HUES64 (cell line): ENCODE results near the gene PAX5.

Experiments
- H3K27ac ChIP-seq: 2 replicates; pipeline ENCODE4 v1.7.0; 2013; ENCODE audit warnings: low read depth, low read length, inconsistent platforms
- H3K27me3 ChIP-seq: 2 replicates; pipeline ENCODE4 v1.6.1; 2013; ENCODE audit warnings: mild to moderate bottlenecking, low read length; ENCODE audit not compliant: insufficient read depth
- H3K36me3 ChIP-seq: 2 replicates; pipeline ENCODE4 v1.6.1; 2013; ENCODE audit warnings: mild to moderate bottlenecking, low read length; ENCODE audit not compliant: insufficient read depth
- H3K4me1 ChIP-seq: 2 replicates; pipeline ENCODE4 v1.6.1; 2013; ENCODE audit warnings: mild to moderate bottlenecking, low read length, moderate library complexity; ENCODE audit not compliant: insufficient read depth
- H3K4me3 ChIP-seq: 2 replicates; pipeline ENCODE4 v1.5.1; 2013; ENCODE audit warnings: mild to moderate bottlenecking, low read length, moderate library complexity
- H3K9ac ChIP-seq: 2 replicates; pipeline ENCODE4 v1.6.1; 2013; ENCODE audit warnings: mild to moderate bottlenecking, low read depth, low read length
- H3K9me3 ChIP-seq: 2 replicates; pipeline ENCODE4 v1.6.1; 2013; ENCODE audit warnings: low read depth, low read length; ENCODE audit not compliant: insufficient read depth
- WGBS: fragments of 150-250, 120-280 bp; methylation state at CpG from one replicate; pipeline ENCODE4 v1.1.7; 2013; ENCODE audit warnings: missing lambda C conversion rate; 5-methylcytosine and 5-hydroxymethylcytosine counted together

Gene PAX5

GRCh38 chr9:36846621-36847020 lies 187.4 kb downstream of the PAX5 start:
- Histone ChIP-seq H3K4me3 (no peak overlapping the region), H3K36me3 (no peaks in the 10 kb centered on the region), H3K9me3 (no peaks in the 10 kb centered on the region), H3K4me1 (peaks cover 13% of the 10 kb centered on the region), H3K27me3 (no peaks in the 10 kb centered on the region), H3K27ac (no peak overlapping the region), H3K9ac (no peak overlapping the region)
- WGBS: 94% methylated on average over 8 of the region's 8 CpGs

DNA sequence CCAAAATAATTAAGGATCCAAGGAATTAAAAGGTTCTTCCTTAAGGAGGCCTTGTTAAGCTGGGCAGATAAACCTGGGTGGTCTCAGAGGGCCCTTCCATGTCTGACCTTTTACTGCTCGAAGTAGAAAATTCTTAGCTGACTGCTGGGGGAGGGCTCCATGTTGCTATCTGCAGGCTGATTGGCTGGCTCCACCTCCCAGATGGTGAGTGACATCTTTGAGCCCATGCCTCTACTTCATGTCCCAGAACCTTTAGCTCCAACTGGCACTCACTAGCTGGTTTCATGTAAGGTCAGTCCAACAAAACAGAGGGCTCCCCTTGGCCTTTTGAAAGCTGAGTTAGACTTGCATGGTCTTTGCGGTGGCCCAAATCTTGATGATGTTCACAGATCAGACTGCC lies 188.2 kb downstream of the PAX5 start:
- 93% methylated on average over 2 of the region's 2 CpGs for WGBS
- Histone ChIP-seq H3K9me3 (no peaks in the 10 kb centered on the region), H3K4me3 (no peak overlapping the region), H3K4me1 (peaks cover 21% of the 10 kb centered on the region), H3K27me3 (no peaks in the 10 kb centered on the region), H3K36me3 (no peaks in the 10 kb centered on the region), H3K9ac (no peak overlapping the region), H3K27ac (no peak overlapping the region)

- 88% methylated on average over 1 of the region's 1 CpG for WGBS
- Histone ChIP-seq H3K36me3 (no peaks in the 10 kb centered on the region), H3K4me3 (no peak overlapping the region), H3K9me3 (no peaks in the 10 kb centered on the region), H3K27ac (no peak overlapping the region), H3K9ac (no peak overlapping the region), H3K4me1 (peaks cover 22% of the 10 kb centered on the region), H3K27me3 (no peaks in the 10 kb centered on the region)
These were observed 189.1 kb downstream of the PAX5 start for GRCh38 chr9:36844961-36845360.

DNA sequence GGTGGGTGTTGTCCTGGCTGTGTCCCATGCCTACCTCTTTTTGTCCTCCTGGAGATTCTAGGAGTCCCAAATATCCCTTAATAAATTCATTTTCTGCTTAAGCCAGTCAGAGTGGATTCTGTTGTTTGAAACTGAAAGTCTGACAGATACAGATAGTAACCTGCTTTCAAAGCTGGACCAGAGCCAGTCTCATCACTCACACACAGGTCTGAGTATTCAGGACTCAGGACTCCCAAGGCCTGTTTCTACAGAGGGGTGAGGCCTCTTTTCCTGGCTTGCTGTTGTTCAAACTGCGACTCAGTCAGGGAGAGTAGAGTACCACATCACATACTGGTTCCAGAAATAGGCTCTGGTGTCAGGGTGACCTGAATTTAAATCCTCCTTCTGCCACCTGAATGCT lies 190.1 kb downstream of the PAX5 start:
- Histone ChIP-seq H3K9me3 (no peaks in the 10 kb centered on the region), H3K4me3 (no peak overlapping the region), H3K4me1 (peaks cover 22% of the 10 kb centered on the region), H3K36me3 (no peaks in the 10 kb centered on the region), H3K9ac (no peak overlapping the region), H3K27ac (no peak overlapping the region), H3K27me3 (no peaks in the 10 kb centered on the region)
- 100% methylated on average over 1 of the region's 1 CpG for WGBS

GRCh38 chr9:36842560-36843530 lies 191.2 kb downstream of the PAX5 start:
- Histone ChIP-seq H3K9ac (no peak overlapping the region), H3K9me3 (no peaks in the 10 kb centered on the region), H3K4me3 (no peak overlapping the region), H3K27me3 (no peaks in the 10 kb centered on the region), H3K4me1 (peaks cover 22% of the 10 kb centered on the region), H3K36me3 (no peaks in the 10 kb centered on the region), H3K27ac (no peak overlapping the region)
- WGBS: 80% methylated on average over 28 of the region's 28 CpGs

DNA sequence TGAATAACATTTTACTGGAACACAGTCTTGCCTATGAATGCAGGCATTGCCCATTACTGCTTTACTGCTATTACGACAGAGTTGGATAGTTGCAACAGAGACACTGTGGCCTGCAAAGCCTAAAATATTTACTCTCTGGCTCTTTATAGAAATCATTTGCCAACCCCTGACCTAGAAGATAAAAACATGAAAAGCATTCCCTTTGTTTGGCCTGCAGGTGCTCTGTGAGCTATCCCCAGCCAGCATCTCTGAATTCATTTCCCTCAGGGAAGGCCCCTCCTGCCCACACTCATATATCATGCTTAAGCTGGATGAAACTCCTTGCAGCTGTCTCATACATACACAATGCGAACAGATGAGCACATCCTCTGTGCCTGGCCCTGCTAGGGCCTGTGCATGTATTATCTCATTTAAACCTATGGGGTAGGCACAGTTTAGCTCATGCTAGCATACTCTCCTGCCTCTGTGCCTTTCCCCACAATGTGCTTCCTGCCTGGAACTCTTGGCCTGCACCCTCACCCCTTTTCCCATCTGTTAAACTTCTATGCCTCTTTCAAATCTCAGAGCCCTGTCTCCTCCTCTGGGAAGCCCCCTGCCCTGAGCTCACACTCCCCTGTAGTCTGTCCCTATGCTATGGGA lies 193.1 kb downstream of the PAX5 start:
- Histone ChIP-seq H3K4me1 (peaks cover 22% of the 10 kb centered on the region), H3K27ac (no peak overlapping the region), H3K36me3 (no peaks in the 10 kb centered on the region), H3K27me3 (no peaks in the 10 kb centered on the region), H3K9me3 (no peaks in the 10 kb centered on the region), H3K4me3 (no peak overlapping the region), H3K9ac (no peak overlapping the region)
- 94% methylated on average over 2 of the region's 2 CpGs for WGBS

DNA sequence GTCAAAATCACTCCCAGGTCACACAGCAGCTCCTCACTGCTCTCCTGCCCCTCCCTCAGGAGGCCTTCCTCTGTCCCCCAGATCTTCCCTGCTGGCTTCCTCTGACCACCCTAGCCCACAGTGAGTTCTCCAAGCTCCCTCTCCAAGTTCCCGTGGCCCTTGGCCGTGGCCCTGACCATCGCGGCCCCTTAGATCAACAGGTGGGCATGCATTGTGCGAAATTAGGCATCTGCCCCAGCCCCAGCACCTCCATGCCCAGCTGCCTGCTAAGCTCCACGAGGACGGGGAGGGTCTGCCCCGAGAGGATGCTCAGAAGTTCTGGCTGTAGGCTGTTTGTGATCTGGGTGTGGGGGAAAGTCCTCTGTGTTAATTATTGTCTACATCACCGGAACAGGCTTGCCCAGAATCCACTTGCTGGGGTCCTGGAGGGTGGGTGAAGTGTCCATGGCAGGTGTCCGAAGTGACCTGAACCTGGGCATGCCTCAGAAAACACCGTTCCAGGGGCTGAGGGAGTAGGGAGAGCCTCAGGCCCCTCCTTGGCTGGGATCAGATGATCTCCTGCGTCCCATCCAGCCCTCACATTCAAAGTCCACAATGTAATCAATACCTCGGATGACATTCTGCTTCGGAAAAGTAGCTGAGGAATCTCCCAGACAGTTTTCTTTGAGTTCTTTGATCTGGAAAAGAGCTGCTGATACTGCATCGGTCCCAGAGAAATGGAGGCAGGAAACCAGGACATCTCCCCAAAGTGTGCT lies 194.8 kb downstream of the PAX5 start:
- H3K36me3 ChIP-seq: no peaks in the 10 kb centered on the region
- H3K9me3 ChIP-seq: no peaks in the 10 kb centered on the region
- peaks cover 22% of the 10 kb centered on the region for H3K4me1 ChIP-seq
- no peaks in the 10 kb centered on the region for H3K27me3 ChIP-seq
- no peak overlapping the region for H3K27ac ChIP-seq
- H3K4me3 ChIP-seq: no peak overlapping the region
- 93% methylated on average over 15 of the region's 15 CpGs for WGBS
- H3K9ac ChIP-seq: no peak overlapping the region

DNA sequence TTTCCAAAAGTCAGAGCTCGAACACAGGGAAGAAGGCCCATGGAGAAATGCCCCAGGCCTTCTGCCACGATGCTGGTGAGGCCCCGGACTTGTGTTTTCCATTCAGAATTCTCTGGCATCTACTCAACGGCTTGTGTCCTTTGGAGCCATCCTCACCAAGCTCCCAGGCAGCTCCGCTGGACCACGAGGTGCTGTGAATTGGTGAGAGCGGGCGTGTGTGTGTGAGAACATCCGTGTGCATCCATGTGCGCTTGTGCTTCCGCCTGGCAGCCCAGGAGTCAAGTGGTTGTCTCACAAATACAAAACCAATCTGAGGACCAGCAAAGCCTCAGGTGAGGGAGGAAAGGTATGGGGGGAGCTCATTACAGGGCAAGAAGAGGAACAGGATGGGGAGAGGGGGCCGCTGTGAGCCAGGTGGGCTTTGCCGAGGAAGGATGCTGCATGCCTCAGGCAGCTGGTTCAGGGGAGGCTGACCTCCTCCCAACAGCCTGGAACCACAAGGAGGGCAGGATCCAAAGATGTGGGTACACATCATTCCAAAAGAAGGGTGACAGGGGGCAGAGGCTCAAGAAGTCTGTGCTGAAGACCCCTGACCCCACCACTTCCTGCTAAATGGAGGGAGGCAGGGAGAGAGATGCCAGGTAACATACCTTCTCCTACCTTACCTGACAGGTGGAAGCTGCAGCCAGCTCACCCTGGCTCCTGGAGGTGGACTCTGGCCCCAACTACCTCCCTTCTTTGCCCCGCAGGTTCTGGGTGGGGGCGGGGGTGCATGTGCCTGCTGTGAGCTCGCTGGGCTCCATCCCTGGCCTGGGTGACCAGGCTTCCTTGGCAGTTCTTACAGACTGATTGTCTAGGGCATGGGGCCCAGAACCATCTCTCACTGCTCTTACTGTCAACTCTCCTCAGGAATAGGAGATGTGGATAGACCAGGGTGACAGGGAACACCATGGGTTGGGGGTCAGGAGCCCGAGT lies 196.3 kb downstream of the PAX5 start:
- H3K27me3 ChIP-seq: no peaks in the 10 kb centered on the region
- WGBS: 90% methylated on average over 17 of the region's 17 CpGs
- H3K4me3 ChIP-seq: no peak overlapping the region
- peaks cover 20% of the 10 kb centered on the region for H3K4me1 ChIP-seq
- H3K36me3 ChIP-seq: no peaks in the 10 kb centered on the region
- H3K27ac ChIP-seq: no peak overlapping the region
- no peak overlapping the region for H3K9ac ChIP-seq
- no peaks in the 10 kb centered on the region for H3K9me3 ChIP-seq

GRCh38 chr9:36836486-36836885 lies 197.6 kb downstream of the PAX5 start:
- no peak overlapping the region for H3K9ac ChIP-seq
- H3K9me3 ChIP-seq: no peaks in the 10 kb centered on the region
- H3K36me3 ChIP-seq: no peaks in the 10 kb centered on the region
- no peak overlapping the region for H3K4me3 ChIP-seq
- WGBS: 80% methylated on average over 7 of the region's 7 CpGs
- H3K27ac ChIP-seq: no peak overlapping the region
- H3K27me3 ChIP-seq: no peaks in the 10 kb centered on the region
- peaks cover 7% of the 10 kb centered on the region for H3K4me1 ChIP-seq

- H3K4me1 ChIP-seq: no peaks in the 10 kb centered on the region
- no peak overlapping the region for H3K27ac ChIP-seq
- no peaks in the 10 kb centered on the region for H3K27me3 ChIP-seq
- H3K36me3 ChIP-seq: no peaks in the 10 kb centered on the region
- no peaks in the 10 kb centered on the region for H3K9me3 ChIP-seq
- no peak overlapping the region for H3K4me3 ChIP-seq
- no peak overlapping the region for H3K9ac ChIP-seq
- 90% methylated on average over 18 of the region's 18 CpGs for WGBS
These were observed 198.6 kb downstream of the PAX5 start for GRCh38 chr9:36835271-36835996.
